GM10847 (cell line): ENCODE results near the gene MFAP2.

Experiments used
- POLR2A ChIP-seq: IDR thresholded peaks from 2 replicates; pipeline ENCODE4 v1.6.1; 2011; ENCODE audit not compliant: insufficient read length; ENCODE audit errors: extremely low read depth

MFAP2 gene

DNA sequence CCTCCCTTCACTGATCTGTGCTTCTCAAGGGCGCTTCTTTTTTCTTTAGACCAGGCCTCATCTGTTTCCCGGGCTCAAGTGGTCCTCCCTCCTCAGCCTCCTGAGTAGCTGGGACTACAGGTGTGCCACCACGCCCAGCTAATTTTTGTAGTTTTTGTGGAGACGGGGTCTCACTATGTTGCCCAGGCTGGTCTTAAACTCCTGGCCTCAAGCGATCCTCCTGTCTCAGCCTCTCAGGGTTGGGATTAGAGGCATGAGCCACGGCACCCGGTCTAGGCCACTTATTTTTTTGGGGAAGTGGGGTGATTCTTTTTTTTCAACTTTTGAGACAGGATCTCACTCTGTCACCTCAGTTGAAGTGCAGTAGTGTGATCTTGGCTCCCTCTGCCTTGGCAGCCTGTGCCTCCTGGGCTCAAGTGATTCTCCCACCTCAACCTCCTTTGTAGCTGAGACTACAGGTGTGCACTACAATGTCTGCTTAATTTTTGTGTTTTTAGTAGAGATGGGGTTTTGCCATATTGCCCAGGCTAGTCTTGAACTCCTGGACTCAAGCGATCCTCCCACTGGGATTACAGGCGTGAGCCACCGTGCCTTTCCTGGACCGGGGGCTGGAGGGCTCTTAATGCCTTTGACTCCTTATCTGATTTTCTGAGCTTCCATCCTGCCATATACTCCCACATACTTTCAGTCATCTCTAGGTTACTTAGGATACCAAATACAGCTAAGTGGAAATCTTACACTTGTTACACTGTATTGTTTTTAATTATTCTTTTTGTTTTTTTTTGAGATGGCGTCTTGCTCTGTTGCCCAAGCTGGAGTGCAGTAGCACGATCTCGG, 18.9 kb downstream of the MFAP2 start:
- TF ChIP-seq POLR2A: no peak

GRCh38 chr1:16960560-16961296, 19.7 kb downstream of the MFAP2 start:
- TF ChIP-seq POLR2A: no peak

- TF ChIP-seq POLR2A: no peak
Observed at GRCh38 chr1:16958475-16958874, 21.9 kb downstream of the MFAP2 start.

GRCh38 chr1:16957731-16958130, 22.7 kb downstream of the MFAP2 start:
- TF ChIP-seq POLR2A: no peak

- TF ChIP-seq POLR2A: no peak
Observed at GRCh38 chr1:16956775-16957174, 23.6 kb downstream of the MFAP2 start.

GRCh38 chr1:16955186-16955585, 25.2 kb downstream of the MFAP2 start:
- TF ChIP-seq POLR2A: no peak

GRCh38 chr1:16954579-16954978, 25.8 kb downstream of the MFAP2 start:
- no peak for TF ChIP-seq POLR2A

DNA sequence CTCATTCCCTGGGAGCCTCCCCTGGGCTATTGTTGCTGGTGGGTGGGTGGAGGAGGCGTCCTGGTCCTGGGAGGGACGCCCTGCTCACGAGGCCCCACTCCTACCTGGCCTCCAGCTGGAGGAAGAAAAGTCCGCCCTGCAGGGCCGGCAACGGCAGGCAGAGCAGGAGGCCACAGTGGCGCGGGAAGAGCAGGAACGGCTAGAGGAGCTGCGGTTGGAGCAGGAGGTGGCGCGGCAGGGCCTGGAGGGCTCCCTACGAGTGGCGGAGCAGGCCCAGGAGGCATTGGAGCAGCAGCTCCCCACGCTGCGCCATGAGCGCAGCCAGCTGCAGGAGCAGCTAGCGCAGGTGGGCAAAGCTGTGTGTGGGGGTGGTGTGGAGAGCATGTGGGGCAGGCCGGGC, 33.8 kb downstream of the MFAP2 start:
- TF ChIP-seq POLR2A: no peak

GRCh38 chr1:16944038-16944437, 36.4 kb downstream of the MFAP2 start:
- no peak for TF ChIP-seq POLR2A

GRCh38 chr1:16938351-16939321, 41.8 kb downstream of the MFAP2 start:
- TF ChIP-seq POLR2A: no peak

GRCh38 chr1:16927711-16928485, 52.5 kb downstream of the MFAP2 start:
- no peak for TF ChIP-seq POLR2A

DNA sequence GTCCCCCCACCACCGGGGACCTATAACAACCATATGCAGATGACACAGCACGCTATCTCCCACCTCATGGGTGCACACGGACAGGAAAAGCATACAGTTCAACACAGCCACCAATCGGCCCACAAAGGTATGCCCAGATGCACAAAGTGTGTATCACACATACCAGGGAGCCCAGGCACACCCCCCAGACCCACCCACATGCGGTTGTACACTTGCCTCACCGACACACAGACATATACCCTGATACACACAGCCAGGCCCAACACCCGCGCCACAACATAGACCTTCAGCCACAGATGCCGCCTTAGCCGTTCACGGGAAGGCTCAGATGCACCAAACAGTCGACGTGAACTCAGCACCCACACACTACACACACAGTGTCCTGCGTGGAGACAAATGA, 53.2 kb downstream of the MFAP2 start:
- no peak for TF ChIP-seq POLR2A

- no peak for TF ChIP-seq POLR2A
Observed at GRCh38 chr1:16926491-16927073, 53.8 kb downstream of the MFAP2 start.

GRCh38 chr1:16925635-16926490, 54.6 kb downstream of the MFAP2 start:
- TF ChIP-seq POLR2A: no peak
